ENCODE data around the gene ELP5.

- TF ChIP-seq POLR2A (IDR thresholded peaks at IDR 0.05): peak in 2 of 4 donors; percentile 46 to 62
- TF ChIP-seq CTCF (IDR thresholded peaks at IDR 0.05): peak in 1 of 6 experiments; percentile 23
Measured at GRCh38 chr17:7281074-7281952, 29.3 kb downstream of the ELP5 start, which contains the start of gene SLC2A4.

Measured in esophagus squamous epithelium (tissue), 4 donors.